Cardiac fibroblast (primary cell): ENCODE measurements around the gene ARHGAP9.
"Not testable (repeated sequence)": the region's sequence is repeated elsewhere in the genome, so short reads cannot be mapped to it uniquely, and the experiment has no call there.

Experiments used
- DNase-seq, 2 donors: peaks; one replicate each; pipeline versions ENCODE4 v3.0.0 to v3.0.0-alpha.2; 2010; ENCODE audit warnings: low read depth in 2 of 2
- H3K4me3 ChIP-seq, 2 donors: replicated peaks in 1 of 2; 1 replicate in 1 of 2; 2 replicates in 1 of 2; pipeline ENCODE4 v1.5.1; 2011; ENCODE audit warnings: low read depth in 2 of 2, low read length in 2 of 2, mild to moderate bottlenecking in 2 of 2, moderate library complexity in 1 of 2
- CTCF ChIP-seq: IDR thresholded peaks from one replicate; pipeline ENCODE4 v1.5.1; 2011; ENCODE audit warnings: low read depth, mild to moderate bottlenecking, low read length, inconsistent platforms

ARHGAP9 gene

DNA sequence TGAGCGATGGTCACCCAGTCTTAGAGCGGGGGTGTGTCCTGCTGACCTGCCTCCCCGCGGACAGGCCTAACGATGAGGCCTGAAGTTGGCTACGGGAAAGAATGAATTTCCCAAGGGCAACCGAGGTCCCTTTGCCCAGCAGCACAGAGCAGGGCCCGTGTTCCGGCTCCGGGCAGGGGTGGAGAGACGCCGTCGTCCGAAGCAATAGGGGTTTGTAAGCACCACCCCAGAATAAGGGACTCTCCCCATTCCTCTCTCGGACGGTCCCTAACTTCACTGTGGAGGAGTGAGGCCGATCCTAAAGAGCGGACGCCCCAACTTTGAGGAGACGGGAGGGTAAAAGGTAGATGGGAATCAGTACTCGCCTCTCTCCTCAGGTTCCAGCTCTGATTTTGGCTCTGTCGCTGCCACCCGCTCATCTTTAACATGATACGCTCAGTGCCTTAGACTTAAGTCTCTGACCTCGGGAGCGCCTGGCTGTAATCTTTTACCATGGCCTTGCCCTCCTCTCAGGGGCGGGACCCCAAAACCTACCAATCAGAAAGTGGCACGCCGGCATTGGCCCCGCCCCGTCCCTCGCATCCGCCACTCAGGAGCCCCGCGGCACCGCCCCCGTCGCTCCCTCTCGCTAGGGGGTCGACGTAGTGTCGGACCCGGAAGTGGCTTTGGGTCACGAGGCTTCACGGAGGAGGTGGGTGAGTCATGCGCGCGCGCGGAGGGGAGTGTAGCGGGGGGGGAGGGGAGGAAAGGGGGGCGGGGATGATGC is 40.6 kb upstream of the ARHGAP9 start, which contains the start of gene DDIT3:
DDIT3 (minus strand) TSS at position 462 of the 766 bp plus-strand sequence. CDS start 3,108 bp downstream, outside the sequence.
- peak; percentile 99 to 100 for DNase-seq
- H3K4me3 ChIP-seq = peak within 1 kb of the TSS; percentile 90 to 97
- TF ChIP-seq CTCF = no peak

DNA sequence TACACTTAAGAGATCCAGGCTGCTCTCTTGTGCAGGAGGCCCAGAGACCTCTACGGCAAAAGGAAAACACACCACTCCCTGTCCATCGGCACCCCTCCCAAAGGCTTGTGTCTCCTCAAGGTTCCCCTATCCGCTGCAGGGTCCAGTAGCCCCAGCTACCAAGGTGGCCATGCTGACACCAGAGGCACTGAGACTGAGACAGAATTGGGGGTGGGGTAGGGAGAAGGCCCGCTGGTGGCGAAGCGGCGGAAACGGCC is 40.1 kb upstream of the ARHGAP9 start:
- DNase-seq = no peak

DNA sequence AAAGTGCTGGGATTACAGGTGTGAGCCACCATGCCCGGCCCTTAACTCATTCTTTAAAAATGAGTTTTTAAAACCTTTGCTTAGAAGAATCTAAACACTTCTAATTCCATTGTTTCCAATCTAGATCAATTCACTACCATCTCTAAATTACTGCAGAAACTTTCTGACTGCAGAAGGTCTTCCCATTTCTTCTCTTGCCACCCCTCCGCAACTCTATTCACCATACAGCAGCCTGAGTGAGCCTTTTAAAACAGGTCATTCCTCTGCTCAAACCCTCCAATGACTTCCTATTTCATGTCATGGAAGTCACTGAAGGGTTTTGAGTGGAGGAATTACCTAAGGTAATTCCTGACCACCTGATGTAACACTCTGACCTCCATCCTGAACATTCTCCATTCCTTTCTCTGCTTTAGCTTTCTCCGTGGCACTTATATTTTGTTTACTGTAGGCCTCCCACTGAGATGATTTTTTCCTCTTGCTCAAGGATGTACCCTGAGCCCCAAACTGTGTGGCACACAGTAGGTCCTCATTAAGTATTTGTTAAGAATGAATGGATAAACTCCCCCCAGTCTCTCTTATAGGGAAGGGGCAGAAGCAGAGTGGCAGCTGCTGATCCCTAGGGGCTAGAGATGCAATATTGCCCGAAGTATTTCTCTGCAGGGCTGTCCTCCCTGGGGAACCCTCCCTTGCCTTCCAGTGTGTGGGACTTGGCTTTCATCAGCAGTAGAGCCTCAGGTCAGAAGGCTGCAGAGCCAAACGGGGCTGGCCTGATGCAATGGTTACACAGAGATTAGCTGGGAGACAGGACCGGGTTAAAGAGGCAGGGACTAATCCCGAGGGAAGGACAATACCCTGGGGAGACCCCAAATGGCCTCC is 39.5 kb upstream of the ARHGAP9 start:
- DNase-seq = peak; percentile 64 to 76
- no peak for TF ChIP-seq CTCF
- H3K4me3 ChIP-seq = peak overlapping the region; percentile 90 to 97

More for the DNA sequence above, 40.1 kb upstream of the ARHGAP9 start:
- no peak for TF ChIP-seq CTCF
- H3K4me3 ChIP-seq = peak overlapping the region; percentile 90 to 97

GRCh38 chr12:57518176-57518919 is 38.7 kb upstream of the ARHGAP9 start:
- TF ChIP-seq CTCF = no peak
- DNase-seq = peak; percentile 32 to 46
- peak overlapping the region; percentile 90 to 97 for H3K4me3 ChIP-seq

DNA sequence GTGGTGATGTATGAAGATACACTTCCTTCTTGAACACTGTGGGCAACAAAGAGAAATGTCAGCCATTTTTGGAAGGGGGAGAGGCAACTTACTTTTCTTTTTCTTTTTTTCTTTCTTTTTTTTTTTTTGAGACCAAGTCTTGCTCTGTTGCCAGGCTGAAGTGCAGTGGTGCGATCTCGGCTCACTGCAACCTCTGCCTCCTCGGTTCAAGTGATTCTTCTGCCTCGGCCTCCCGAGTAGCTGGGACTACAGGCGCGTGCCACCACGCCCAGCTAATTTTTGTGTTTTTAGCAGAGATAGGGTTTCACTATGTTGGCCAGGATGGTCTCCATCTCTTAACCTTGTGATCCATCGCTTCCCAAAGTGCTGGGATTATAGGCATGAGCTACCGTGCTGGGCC is 38.1 kb upstream of the ARHGAP9 start:
- H3K4me3 ChIP-seq = peak overlapping the region; percentile 90 to 97
- not testable (repeated sequence) for DNase-seq

DNA sequence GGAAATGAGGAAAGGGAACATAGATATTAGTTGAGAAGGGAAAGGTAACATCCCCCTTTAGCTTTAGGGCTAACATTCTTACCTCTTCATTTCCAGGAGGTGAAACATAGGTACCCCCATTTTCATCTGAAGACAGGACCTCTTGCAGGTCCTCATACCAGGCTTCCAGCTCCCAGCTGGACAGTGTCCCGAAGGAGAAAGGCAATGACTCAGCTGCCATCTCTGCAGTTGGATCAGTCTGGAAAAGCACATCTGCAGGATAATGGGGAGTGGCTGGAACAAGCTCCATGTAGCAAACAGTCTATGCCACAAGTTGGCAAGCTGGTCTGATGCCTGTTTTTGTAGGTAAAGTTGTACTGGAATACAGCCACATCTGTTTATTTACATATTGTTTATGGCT is 37.5 kb upstream of the ARHGAP9 start:
- peak; percentile 43 to 49 for DNase-seq
- no peak overlapping the region for H3K4me3 ChIP-seq
- TF ChIP-seq CTCF = no peak
